Large intestine (tissue), 3 donors: Measurements from ENCODE around the gene CYB561D2. TPM values are rescaled to one million over a fixed set of nuclear protein-coding genes. Genes with fewer than 3 reads are reported as not detected.
A peak's percentile ranks its signal among the peaks of the same experiment; 100 is the strongest.

Experiments
- DNase-seq, 2 donors: peaks; one replicate each; pipeline versions ENCODE4 v3.0.0 to v3.0.0-alpha.2; 2013
- H3K27ac ChIP-seq: one replicate; pipeline ENCODE4 v1.5.1; 2013; ENCODE audit warnings: low read length
- H3K27me3 ChIP-seq: 2 replicates; pipeline ENCODE4 v1.6.1; 2013; ENCODE audit warnings: low read length; ENCODE audit not compliant: control insufficient read depth, insufficient read depth
- H3K36me3 ChIP-seq: 2 replicates; pipeline ENCODE4 v1.6.1; 2013; ENCODE audit warnings: low read length; ENCODE audit not compliant: control insufficient read depth, insufficient read depth
- H3K4me1 ChIP-seq: one replicate; pipeline ENCODE4 v1.6.1; 2013; ENCODE audit warnings: low read length; ENCODE audit not compliant: control insufficient read depth, insufficient read depth
- H3K4me3 ChIP-seq: one replicate; pipeline ENCODE4 v1.5.1; 2013; ENCODE audit warnings: low read length
- H3K9me3 ChIP-seq: one replicate; pipeline ENCODE4 v1.6.1; 2013; ENCODE audit warnings: mild to moderate bottlenecking, low read depth, low read length, moderate library complexity; ENCODE audit not compliant: control insufficient read depth
- WGBS: methylation state at CpG from one replicate; pipeline ENCODE4 v1.1.5; 2013; ENCODE audit warnings: low lambda C conversion rate; ENCODE audit not compliant: insufficient coverage; 5-methylcytosine and 5-hydroxymethylcytosine counted together
- polyA plus RNA-seq: library from polyadenylated mRNA; unstranded; fragments of 120-200 nt; gene quantifications from one replicate; pipeline ENCODE4 v1.2.1, GENCODE V29; 2013

The CYB561D2 gene
- polyA plus RNA-seq, 1 donor = 20.6 TPM

- peak overlapping the region; percentile 80 for H3K27ac ChIP-seq
- peaks cover 49% of the 10 kb centered on the region for H3K4me1 ChIP-seq
- H3K27me3 ChIP-seq = no peaks in the 10 kb centered on the region
- peaks cover 47% of the 10 kb centered on the region for H3K36me3 ChIP-seq
- DNase-seq = no peak
- no peak overlapping the region for H3K4me3 ChIP-seq
- WGBS = no CpG with 5 or more reads among the region's 6 CpGs
- H3K9me3 ChIP-seq = no peaks in the 10 kb centered on the region
Measured at GRCh38 chr3:50317300-50317699, 33.4 kb upstream of the CYB561D2 start.

GRCh38 chr3:50318163-50318562 is 32.5 kb upstream of the CYB561D2 start:
- DNase-seq = no peak
- H3K9me3 ChIP-seq = no peaks in the 10 kb centered on the region
- H3K27ac ChIP-seq = no peak overlapping the region
- WGBS = no CpG with 5 or more reads among the region's 11 CpGs
- peaks cover 47% of the 10 kb centered on the region for H3K36me3 ChIP-seq
- H3K4me1 ChIP-seq = peaks cover 57% of the 10 kb centered on the region
- H3K27me3 ChIP-seq = no peaks in the 10 kb centered on the region
- no peak overlapping the region for H3K4me3 ChIP-seq

GRCh38 chr3:50318615-50319014 is 32.0 kb upstream of the CYB561D2 start:
- Histone ChIP-seq H3K27ac (no peak overlapping the region), H3K4me1 (peaks cover 60% of the 10 kb centered on the region), H3K27me3 (no peaks in the 10 kb centered on the region), H3K9me3 (no peaks in the 10 kb centered on the region), H3K4me3 (no peak overlapping the region), H3K36me3 (peaks cover 47% of the 10 kb centered on the region)
- DNase-seq = no peak
- no CpG with 5 or more reads among the region's 10 CpGs for WGBS

- no peaks in the 10 kb centered on the region for H3K9me3 ChIP-seq
- H3K27ac ChIP-seq = no peak overlapping the region
- peaks cover 48% of the 10 kb centered on the region for H3K36me3 ChIP-seq
- no peaks in the 10 kb centered on the region for H3K27me3 ChIP-seq
- WGBS = no CpG with 5 or more reads among the region's 16 CpGs
- no peak for DNase-seq
- peaks cover 68% of the 10 kb centered on the region for H3K4me1 ChIP-seq
- no peak overlapping the region for H3K4me3 ChIP-seq
Measured at GRCh38 chr3:50319181-50319893, 31.3 kb upstream of the CYB561D2 start.

GRCh38 chr3:50319894-50320625 is 30.6 kb upstream of the CYB561D2 start:
- H3K36me3 ChIP-seq = peaks cover 42% of the 10 kb centered on the region
- DNase-seq = no peak
- no peaks in the 10 kb centered on the region for H3K27me3 ChIP-seq
- peak overlapping the region; percentile 94 for H3K27ac ChIP-seq
- H3K4me1 ChIP-seq = peaks cover 75% of the 10 kb centered on the region
- no CpG with 5 or more reads among the region's 29 CpGs for whole genome bisulfite sequencing
- H3K4me3 ChIP-seq = peak overlapping the region; percentile 71
- no peaks in the 10 kb centered on the region for H3K9me3 ChIP-seq

GRCh38 chr3:50320853-50321335 is 29.8 kb upstream of the CYB561D2 start:
- Histone ChIP-seq H3K27ac (peak overlapping the region; percentile 94), H3K36me3 (peaks cover 45% of the 10 kb centered on the region), H3K27me3 (no peaks in the 10 kb centered on the region), H3K9me3 (no peaks in the 10 kb centered on the region), H3K4me1 (peaks cover 76% of the 10 kb centered on the region), H3K4me3 (peak overlapping the region; percentile 71)
- peak; percentile 75 to 93 for DNase-seq
- no CpG with 5 or more reads among the region's 45 CpGs for WGBS

GRCh38 chr3:50321336-50322114 is 29.1 kb upstream of the CYB561D2 start:
- Histone ChIP-seq H3K27ac (peak overlapping the region; percentile 94), H3K36me3 (peaks cover 46% of the 10 kb centered on the region), H3K4me1 (peaks cover 72% of the 10 kb centered on the region), H3K27me3 (no peaks in the 10 kb centered on the region), H3K4me3 (peak overlapping the region; percentile 71), H3K9me3 (no peaks in the 10 kb centered on the region)
- peak; percentile 87 to 97 for DNase-seq
- WGBS = no CpG with 5 or more reads among the region's 59 CpGs

- Histone ChIP-seq H3K9me3 (no peaks in the 10 kb centered on the region), H3K27me3 (no peaks in the 10 kb centered on the region), H3K36me3 (peaks cover 43% of the 10 kb centered on the region), H3K4me3 (peak overlapping the region; percentile 71), H3K27ac (peak overlapping the region; percentile 94), H3K4me1 (peaks cover 70% of the 10 kb centered on the region)
- no CpG with 5 or more reads among the region's 14 CpGs for WGBS
- no peak for DNase-seq
Measured at GRCh38 chr3:50322115-50322385, 28.6 kb upstream of the CYB561D2 start.

- peaks cover 66% of the 10 kb centered on the region for H3K4me1 ChIP-seq
- H3K27me3 ChIP-seq = no peaks in the 10 kb centered on the region
- DNase-seq = peak in 1 of 2 donors; percentile 38
- no peaks in the 10 kb centered on the region for H3K9me3 ChIP-seq
- no CpG with 5 or more reads among the region's 31 CpGs for WGBS
- peak within 1 kb of the TSS; percentile 94 for H3K27ac ChIP-seq
- H3K4me3 ChIP-seq = peak within 1 kb of the TSS; percentile 71
- H3K36me3 ChIP-seq = peaks cover 38% of the 10 kb centered on the region
Measured at GRCh38 chr3:50322386-50323091, 28.1 kb upstream of the CYB561D2 start, which contains the start of gene HYAL2. Gene HYAL2 (minus strand): TSS chr3:50322745. CDS start chr3:50320489, 2,256 bp downstream.
